T-helper 17 cell (primary cell): ENCODE results near the gene TSPAN12. TPM values are rescaled to one million over a fixed set of nuclear protein-coding genes. Genes with fewer than 3 reads are reported as not detected.

Experiments used
- ATAC-seq: fragments of 150-1000 bp; cut with Tn5 transposase; 2 replicates; pipeline ENCODE4 v1.10.0; 2021; ENCODE audit warnings: mild to moderate bottlenecking, moderate library complexity
- DNase-seq, 3 donors: peaks; one replicate each; pipeline versions ENCODE4 v3.0.0 to v3.0.0-alpha.2; 2020 to 2021
- H3K9me3 ChIP-seq: one replicate; pipeline ENCODE4 v1.7.0; 2013; ENCODE audit warnings: low read length, mild to moderate bottlenecking; ENCODE audit not compliant: control insufficient read depth, poor library complexity, severe bottlenecking
- H3K27ac Mint-ChIP-seq: one replicate; pipeline ENCODE4 v1.8.0; 2022; ENCODE audit warnings: mild to moderate bottlenecking, moderate library complexity, mixed read lengths
- H3K27me3 Mint-ChIP-seq: one replicate; pipeline ENCODE4 v1.8.0; 2022; ENCODE audit warnings: mixed read lengths
- H3K36me3 Mint-ChIP-seq: one replicate; pipeline ENCODE4 v1.8.0; 2022; ENCODE audit warnings: low read depth, mixed read lengths
- H3K4me1 Mint-ChIP-seq: one replicate; pipeline ENCODE4 v1.8.0; 2022; ENCODE audit warnings: mild to moderate bottlenecking, mixed read lengths
- H3K4me3 Mint-ChIP-seq: one replicate; pipeline ENCODE4 v1.8.0; 2022; ENCODE audit warnings: mild to moderate bottlenecking, moderate library complexity, mixed read lengths
- total RNA-seq, 4 donors: library from RNA in 2 of 4; stranded (reverse) in 2 of 4; gene quantifications; one replicate each; pipeline ENCODE4 v1.2.3 and lab custom pipeline; 2022 to 2026

The TSPAN12 gene
- total RNA-seq, 2 donors from 2014 or later, result not detected

DNA sequence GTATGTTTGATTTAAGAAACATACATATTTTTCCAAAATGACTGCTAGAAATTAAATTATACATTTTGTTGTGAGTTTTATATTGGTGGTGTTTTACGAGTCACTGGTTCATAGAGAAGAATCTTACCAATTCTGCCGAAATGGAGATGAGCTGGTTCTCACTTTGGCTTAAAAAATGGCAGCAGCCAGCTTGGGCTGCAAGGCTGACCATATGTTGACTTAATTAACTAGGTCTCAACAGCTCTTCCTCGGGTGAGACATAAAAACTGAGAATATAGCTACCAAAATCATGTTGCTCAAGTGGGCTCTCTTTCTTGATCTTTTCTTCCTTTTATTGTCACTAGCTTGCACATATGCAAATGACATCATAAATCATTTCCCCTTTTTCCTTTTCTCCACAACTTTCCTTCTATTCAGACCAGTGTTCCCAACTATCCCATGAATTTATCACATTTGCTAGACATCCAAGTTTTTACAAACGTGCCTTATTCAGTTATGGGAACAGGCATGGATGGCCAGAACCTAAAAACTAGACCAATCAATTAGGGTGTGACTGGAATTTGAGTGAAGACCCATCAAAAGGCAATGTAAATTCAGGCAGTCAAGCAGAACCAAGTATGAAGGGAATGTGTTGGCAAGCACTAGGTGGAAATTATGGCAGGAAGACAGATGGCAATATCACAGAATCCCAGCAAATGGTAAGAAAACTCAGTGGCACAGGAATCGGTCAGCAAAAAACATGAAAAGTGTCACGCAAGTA, 6.4 kb upstream of the TSPAN12 start:
- no peak for DNase-seq
- no peak overlapping the region for H3K27ac Mint-ChIP-seq
- peaks cover 2% of the 10 kb centered on the region for H3K36me3 Mint-ChIP-seq
- peaks cover 72% of the 10 kb centered on the region for H3K27me3 Mint-ChIP-seq
- H3K4me1 Mint-ChIP-seq, result peaks cover 2% of the 10 kb centered on the region
- ATAC-seq, result no peak
- no peaks in the 10 kb centered on the region for H3K9me3 ChIP-seq
- no peak overlapping the region for H3K4me3 Mint-ChIP-seq

DNA sequence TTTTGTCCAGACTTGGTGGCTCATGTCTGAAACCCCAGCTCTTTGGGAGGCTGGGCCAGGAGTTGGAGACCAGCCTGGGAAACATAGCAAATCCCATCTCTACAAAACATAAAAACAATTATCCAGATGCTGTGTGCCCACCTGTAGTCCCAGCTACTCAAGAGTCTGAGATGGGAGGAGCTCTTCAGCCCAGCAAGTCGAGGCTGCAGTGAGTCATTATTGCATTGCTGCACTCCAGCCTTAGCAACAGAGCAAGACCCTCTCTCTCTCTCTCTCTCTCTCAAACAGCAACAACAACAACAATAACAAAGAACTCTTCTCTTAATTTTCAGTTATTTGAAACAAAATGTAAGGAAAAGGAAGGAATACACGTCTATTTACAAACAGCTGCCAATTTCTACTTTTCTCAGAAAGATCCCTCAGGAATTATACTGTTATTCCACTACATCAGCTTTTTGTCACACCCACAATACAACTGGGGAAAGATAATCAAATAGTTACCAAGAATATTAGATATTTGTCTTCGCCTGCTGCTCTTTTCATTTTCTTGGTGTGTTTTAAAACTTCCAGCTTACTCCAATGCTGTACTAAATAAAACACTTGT, 5.1 kb upstream of the TSPAN12 start:
- ATAC-seq (no peak), DNase-seq (no peak)

DNA sequence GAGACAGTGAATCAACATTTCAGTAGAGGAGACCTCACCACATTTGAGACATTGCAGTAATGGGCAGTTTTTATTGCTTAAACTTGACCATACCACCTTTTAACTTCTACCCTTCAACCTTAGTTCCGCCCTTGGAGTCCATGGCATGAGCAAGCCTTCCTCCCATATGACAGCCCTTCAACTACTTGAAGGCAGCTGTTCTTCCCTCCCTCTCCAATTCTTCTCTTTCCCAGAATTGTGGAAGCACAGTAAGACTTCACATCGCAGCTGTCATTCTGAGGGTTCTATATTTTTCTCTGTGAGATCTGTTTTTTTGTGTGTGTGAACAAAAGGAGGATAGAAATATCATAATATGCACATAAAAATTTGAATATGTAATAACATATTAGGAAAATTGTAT, 2.2 kb upstream of the TSPAN12 start:
- H3K27me3 Mint-ChIP-seq, result peaks cover 74% of the 10 kb centered on the region
- H3K4me1 Mint-ChIP-seq, result peaks cover 16% of the 10 kb centered on the region
- DNase-seq (no peak), ATAC-seq (no peak)
- H3K4me3 Mint-ChIP-seq, result no peak overlapping the region
- no peak overlapping the region for H3K27ac Mint-ChIP-seq
- peaks cover 2% of the 10 kb centered on the region for H3K36me3 Mint-ChIP-seq
- no peaks in the 10 kb centered on the region for H3K9me3 ChIP-seq

More for the DNA sequence above, 5.1 kb upstream of the TSPAN12 start:
- H3K4me3 Mint-ChIP-seq, result no peak overlapping the region
- peaks cover 2% of the 10 kb centered on the region for H3K36me3 Mint-ChIP-seq
- H3K4me1 Mint-ChIP-seq, result peaks cover 3% of the 10 kb centered on the region
- H3K9me3 ChIP-seq, result no peaks in the 10 kb centered on the region
- peaks cover 80% of the 10 kb centered on the region for H3K27me3 Mint-ChIP-seq
- H3K27ac Mint-ChIP-seq, result no peak overlapping the region

DNA sequence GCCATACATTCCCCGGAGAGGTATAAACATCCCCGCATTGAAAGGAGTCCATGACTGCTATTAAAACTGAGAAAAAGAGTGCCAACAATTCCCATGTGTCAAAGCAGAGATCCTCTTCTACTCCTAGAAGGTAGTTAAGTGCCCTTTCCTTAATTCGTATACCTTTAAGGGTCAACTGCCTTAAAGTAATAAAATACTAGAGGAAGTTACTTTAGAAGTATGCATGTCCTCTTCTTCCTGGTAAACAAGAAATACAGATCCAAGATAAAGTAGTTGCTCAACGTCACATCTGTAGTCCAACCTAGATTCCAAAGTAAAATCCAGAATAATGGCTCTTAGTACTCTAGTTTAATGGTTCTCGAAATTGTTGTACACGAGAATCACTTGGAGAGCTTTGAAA, 1.5 kb upstream of the TSPAN12 start:
- no peaks in the 10 kb centered on the region for H3K9me3 ChIP-seq
- Mint-ChIP-seq H3K27me3 (peaks cover 78% of the 10 kb centered on the region), H3K4me3 (no peak overlapping the region), H3K4me1 (peaks cover 16% of the 10 kb centered on the region), H3K27ac (no peak overlapping the region), H3K36me3 (peaks cover under 1% of the 10 kb centered on the region)
- DNase-seq (no peak), ATAC-seq (no peak)

DNA sequence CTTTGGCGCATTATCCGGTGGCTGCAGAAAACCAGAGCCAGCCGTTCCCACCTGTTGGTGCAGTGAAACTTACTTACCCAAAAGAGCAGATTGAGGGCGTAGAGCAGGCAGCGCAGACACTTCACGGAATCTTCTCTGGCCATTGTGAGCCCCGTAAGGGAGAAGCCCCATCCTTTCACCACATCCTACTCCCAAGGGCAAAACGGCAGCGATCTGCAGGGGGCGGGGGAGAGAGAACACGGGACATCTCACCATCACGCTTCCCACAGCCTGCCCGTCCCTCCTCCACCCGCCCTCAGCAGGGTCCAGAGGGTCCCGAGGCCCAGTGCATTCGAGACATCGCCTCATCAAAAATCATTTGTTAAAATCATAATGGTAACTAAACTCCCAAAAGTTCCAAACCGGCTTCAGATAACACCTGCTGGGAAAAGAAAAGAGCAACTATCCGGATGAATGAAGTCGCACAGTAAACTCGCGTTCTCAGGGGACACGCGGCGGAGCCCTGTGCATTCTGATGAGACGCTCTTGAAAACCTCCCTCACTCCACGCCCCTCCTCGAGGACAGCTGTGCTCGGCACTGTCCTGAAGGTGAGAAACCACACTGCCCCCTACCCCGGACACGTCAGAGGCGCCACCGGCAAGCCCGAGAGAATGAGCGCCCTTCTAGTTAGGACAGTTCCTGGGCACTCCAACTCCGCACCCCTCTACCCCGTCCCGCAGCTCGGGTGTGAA, 1.2 kb downstream of the TSPAN12 start:
- Mint-ChIP-seq H3K27me3 (peaks cover 63% of the 10 kb centered on the region), H3K4me3 (peak overlapping the region; percentile 90), H3K27ac (no peak overlapping the region), H3K4me1 (peaks cover 14% of the 10 kb centered on the region), H3K36me3 (no peaks in the 10 kb centered on the region)
- DNase-seq (no peak), ATAC-seq (peak; percentile 40)
- H3K9me3 ChIP-seq, result no peaks in the 10 kb centered on the region

DNA sequence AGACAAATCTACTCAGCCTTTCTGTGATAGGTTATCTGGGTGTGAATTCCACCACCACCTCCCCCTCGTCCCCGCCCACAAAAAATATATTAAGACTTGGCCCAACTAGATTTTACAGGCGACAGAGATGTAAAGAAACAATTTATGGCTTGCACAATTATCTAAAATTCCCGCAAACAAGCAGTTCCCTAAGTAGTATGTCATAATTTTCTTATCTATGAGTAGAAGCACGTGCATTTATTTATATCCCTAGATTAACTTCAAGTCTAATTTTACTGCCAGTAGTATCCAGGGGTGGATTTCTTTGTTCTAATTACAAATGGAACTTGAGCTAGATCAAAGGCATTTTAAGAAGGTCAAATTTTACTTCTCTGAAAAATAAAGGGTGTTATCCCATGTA, 1.7 kb downstream of the TSPAN12 start:
- peaks cover 14% of the 10 kb centered on the region for H3K4me1 Mint-ChIP-seq
- H3K27me3 Mint-ChIP-seq, result peaks cover 59% of the 10 kb centered on the region
- H3K9me3 ChIP-seq, result no peaks in the 10 kb centered on the region
- ATAC-seq, result no peak
- peak overlapping the region; percentile 90 for H3K4me3 Mint-ChIP-seq
- no peak for DNase-seq
- no peak overlapping the region for H3K27ac Mint-ChIP-seq
- no peaks in the 10 kb centered on the region for H3K36me3 Mint-ChIP-seq

DNA sequence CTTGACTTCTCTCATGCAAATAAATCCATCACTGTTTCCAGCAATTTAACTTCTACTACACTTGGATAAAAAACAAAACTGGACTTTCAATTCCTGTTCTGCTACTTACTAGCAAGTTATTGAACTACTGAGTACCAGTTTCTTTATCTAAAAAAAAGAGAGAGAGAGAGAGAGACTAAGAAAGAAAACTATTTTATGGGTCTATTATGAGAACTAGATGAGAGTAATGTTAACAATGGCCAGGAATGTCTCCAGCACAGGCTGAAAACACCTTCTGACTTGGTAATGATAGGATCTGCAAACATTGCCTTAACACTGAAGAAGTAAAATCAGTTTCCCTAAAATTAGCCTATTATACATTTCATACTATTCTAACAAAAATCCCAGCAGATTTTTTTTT, 5.2 kb downstream of the TSPAN12 start:
- Mint-ChIP-seq H3K4me3 (no peak overlapping the region), H3K27ac (no peak overlapping the region), H3K4me1 (peaks cover 12% of the 10 kb centered on the region), H3K36me3 (no peaks in the 10 kb centered on the region), H3K27me3 (peaks cover 32% of the 10 kb centered on the region)
- DNase-seq (no peak), ATAC-seq (no peak)
- H3K9me3 ChIP-seq, result no peaks in the 10 kb centered on the region

DNA sequence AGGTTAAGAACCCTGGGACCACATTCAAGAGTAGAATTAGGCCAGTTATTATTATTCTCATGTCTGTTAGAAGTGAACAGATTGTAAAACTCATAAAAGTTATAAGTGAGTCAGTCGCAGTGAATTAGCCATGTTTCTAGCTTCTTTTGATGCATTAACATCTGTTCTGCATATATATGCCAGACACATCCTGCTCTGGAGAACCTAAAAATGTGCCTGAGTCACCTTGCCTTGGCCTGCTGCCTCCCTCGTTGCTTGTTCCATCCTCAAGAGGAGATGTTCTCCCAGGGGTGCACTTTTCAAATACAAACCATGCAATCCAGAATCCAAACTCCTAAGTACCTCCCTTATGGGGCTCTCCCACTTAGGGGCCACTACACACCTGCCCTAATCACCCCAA, 14.8 kb downstream of the TSPAN12 start:
- no peak for DNase-seq
- H3K4me1 Mint-ChIP-seq, result no peaks in the 10 kb centered on the region
- peaks cover 9% of the 10 kb centered on the region for H3K27me3 Mint-ChIP-seq
- no peak for ATAC-seq
- H3K27ac Mint-ChIP-seq, result no peak overlapping the region
- no peak overlapping the region for H3K4me3 Mint-ChIP-seq
- no peaks in the 10 kb centered on the region for H3K9me3 ChIP-seq
- H3K36me3 Mint-ChIP-seq, result no peaks in the 10 kb centered on the region

DNA sequence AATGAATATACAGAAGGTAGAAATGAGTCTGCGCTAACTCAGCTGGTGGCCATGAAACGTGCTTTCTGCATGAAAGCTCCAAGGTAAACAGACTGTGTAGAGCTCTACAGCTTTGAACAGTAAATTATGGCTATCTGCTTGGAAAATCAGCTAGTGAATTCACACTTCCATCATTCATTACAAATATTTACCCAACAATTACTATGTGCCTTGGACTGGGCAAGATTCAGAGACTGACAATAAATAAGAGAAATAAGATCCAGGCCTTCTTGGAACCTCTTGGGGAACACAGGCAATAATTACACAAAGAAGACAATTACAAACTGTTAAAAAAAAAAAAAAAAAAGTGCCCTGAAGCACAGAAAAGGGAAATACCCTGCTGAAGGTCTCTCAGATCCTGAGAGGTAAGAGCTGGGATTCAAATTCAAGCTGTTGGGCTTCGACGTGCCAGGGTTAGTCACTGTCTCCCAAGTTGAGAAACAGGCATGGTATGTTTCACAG, 15.8 kb downstream of the TSPAN12 start:
- Mint-ChIP-seq H3K4me1 (no peaks in the 10 kb centered on the region), H3K36me3 (no peaks in the 10 kb centered on the region), H3K4me3 (no peak overlapping the region), H3K27me3 (peaks cover 9% of the 10 kb centered on the region), H3K27ac (no peak overlapping the region)
- H3K9me3 ChIP-seq, result no peaks in the 10 kb centered on the region
- ATAC-seq (no peak), DNase-seq (no peak)

DNA sequence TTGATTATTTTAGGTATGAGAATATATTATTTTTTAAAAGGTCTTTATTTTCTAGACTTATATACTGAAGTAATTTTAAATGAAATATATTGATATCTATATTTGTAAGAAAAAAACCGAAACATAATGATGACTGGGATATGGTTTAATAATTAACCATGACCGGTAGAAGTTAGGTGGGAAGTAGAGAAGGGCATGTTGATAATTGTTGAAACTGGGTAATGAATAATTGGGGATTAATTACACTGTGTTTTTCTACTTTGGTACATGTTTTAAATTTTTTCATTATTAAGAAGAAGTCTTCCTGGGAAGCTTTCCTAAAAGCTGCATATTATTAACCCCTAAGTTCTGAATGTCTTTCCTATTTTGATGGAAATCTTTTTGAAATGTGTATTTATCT, 16.3 kb downstream of the TSPAN12 start:
- Mint-ChIP-seq H3K4me3 (no peak overlapping the region), H3K27ac (no peak overlapping the region), H3K27me3 (peaks cover 9% of the 10 kb centered on the region), H3K4me1 (no peaks in the 10 kb centered on the region), H3K36me3 (no peaks in the 10 kb centered on the region)
- no peak for ATAC-seq
- H3K9me3 ChIP-seq, result no peaks in the 10 kb centered on the region
- no peak for DNase-seq

DNA sequence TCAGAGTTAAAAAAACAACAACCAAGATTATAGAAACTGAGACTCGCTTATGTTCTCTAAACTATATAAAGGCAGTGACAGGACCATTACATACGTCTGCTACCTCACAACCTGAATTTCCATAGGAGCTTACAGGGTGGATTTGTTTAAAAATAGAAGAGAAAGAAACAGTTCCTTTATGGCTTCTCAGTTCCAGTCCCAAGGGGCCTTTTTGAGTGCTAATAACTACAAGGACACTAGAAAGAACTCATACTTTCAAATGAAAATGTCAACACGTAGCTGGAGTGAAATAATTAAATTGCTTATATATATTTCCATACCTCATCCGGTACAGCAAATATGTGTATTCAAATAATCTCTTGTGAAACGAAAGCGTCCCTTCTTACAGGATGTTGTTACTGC, 19.7 kb downstream of the TSPAN12 start:
- no peak overlapping the region for H3K4me3 Mint-ChIP-seq
- H3K36me3 Mint-ChIP-seq, result no peaks in the 10 kb centered on the region
- ATAC-seq, result no peak

DNA sequence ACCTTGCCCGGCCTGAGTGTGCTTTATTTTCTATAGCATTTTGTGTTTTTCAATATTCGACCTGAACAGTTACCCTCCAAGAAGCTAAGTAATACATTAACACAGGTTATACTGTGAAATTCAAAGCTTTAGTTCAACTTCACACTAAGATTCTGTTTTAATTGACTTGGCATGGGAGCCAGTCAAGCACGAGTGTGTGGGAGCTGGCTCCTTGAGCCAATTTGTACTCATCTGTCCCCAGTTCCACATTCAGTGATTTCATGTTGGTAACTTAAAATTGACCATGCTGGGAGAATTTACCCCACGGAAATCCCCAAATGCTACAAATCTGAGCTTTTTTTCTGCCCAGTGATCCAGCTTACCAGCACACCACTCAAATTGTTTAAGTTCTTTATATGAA, 20.3 kb downstream of the TSPAN12 start:
- peaks cover 19% of the 10 kb centered on the region for H3K27me3 Mint-ChIP-seq
- H3K36me3 Mint-ChIP-seq, result no peaks in the 10 kb centered on the region
- H3K9me3 ChIP-seq, result no peaks in the 10 kb centered on the region
- DNase-seq, result no peak
- H3K4me3 Mint-ChIP-seq, result no peak overlapping the region
- no peak overlapping the region for H3K27ac Mint-ChIP-seq
- no peaks in the 10 kb centered on the region for H3K4me1 Mint-ChIP-seq
- no peak for ATAC-seq

More for the DNA sequence above, 19.7 kb downstream of the TSPAN12 start:
- H3K27ac Mint-ChIP-seq, result no peak overlapping the region
- no peaks in the 10 kb centered on the region for H3K4me1 Mint-ChIP-seq
- no peak for DNase-seq
- no peaks in the 10 kb centered on the region for H3K9me3 ChIP-seq
- H3K27me3 Mint-ChIP-seq, result peaks cover 19% of the 10 kb centered on the region

DNA sequence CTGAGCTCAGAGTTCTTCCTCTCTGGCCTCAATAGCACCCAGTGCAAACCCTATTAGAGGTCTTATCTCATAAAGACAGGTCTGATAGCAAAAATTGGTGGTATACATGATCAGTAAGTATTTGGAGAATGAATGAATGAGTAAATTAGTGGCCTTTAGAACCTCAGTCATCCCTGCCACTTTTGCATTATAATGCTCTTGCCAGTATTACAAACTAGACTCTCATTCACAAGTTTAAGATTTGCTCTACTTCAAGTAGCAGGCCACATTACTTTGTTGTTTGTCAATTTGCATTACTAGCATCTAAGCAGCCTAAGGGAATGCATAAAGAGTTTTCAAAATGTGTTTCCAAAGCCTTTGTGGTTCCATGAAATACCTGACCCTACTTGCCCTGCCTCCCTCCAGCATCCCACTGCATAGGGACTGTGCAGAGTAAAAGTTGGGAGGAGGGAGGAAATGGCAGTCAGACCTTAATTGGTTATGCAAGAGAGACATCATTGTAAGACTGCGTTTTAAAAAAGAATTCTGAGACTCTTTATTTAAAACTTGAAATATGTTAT, 21.3 kb downstream of the TSPAN12 start:
- Mint-ChIP-seq H3K4me1 (no peaks in the 10 kb centered on the region), H3K27ac (no peak overlapping the region), H3K36me3 (no peaks in the 10 kb centered on the region), H3K27me3 (peaks cover 19% of the 10 kb centered on the region), H3K4me3 (no peak overlapping the region)
- DNase-seq (no peak), ATAC-seq (no peak)
- H3K9me3 ChIP-seq, result no peaks in the 10 kb centered on the region
